Mammary epithelial cell (primary cell): ENCODE results near the gene SLC9A7.

Experiments used
- CTCF ChIP-seq, 2 donors: IDR thresholded peaks in 1 of 2; conservative IDR thresholded peaks in 1 of 2; 2 replicates each; pipeline ENCODE4 v1.5.1; 2011 to 2012; ENCODE audit warnings: inconsistent platforms in 2 of 2, low read length in 2 of 2, mild to moderate bottlenecking in 2 of 2, control low read depth in 1 of 2, low read depth in 1 of 2; ENCODE audit not compliant: insufficient read depth in 1 of 2; ENCODE audit errors: extremely low read depth in 1 of 2
- EZH2 ChIP-seq: IDR thresholded peaks from 2 replicates; pipeline ENCODE4 v1.6.1; 2012; ENCODE audit warnings: low read length, inconsistent platforms, borderline replicate concordance

GRCh38 chrX:46611658-46612362 is 147.1 kb downstream of the SLC9A7 start:
- TF ChIP-seq CTCF (conservative IDR thresholded peaks at IDR 0.05 in 1 of 2, IDR thresholded peaks at IDR 0.05 in 1 of 2; ENCODE audit: extremely low read depth in 1 of 2, insufficient read depth in 1 of 2, low read depth in 1 of 2, low read length in 2 of 2): no peak
- no peak for TF ChIP-seq EZH2
